MM.1S (cell line): ENCODE data around the gene ARHGEF12.

Experiments
- DNase-seq: peaks from one replicate; pipeline ENCODE4 v3.0.0-alpha.2; 2015
- H2AFZ ChIP-seq: fragments of 300-600 bp; sonication (generic); 2 replicates; pipeline ENCODE4 v1.6.0; 2016; ENCODE audit warnings: antibody characterized with exemption, low read length
- H3F3A ChIP-seq: fragments of 300-600 bp; sonication (generic); 2 replicates; pipeline ENCODE4 v1.6.1; 2016; ENCODE audit warnings: mild to moderate bottlenecking, antibody characterized with exemption, low read length, moderate library complexity, mixed read lengths; ENCODE audit not compliant: insufficient read depth
- H3K27ac ChIP-seq: fragments of 300-600 bp; sonication (generic); 2 replicates; pipeline ENCODE4 v1.5.1; 2016; ENCODE audit warnings: mild to moderate bottlenecking, low read length
- H3K27me3 ChIP-seq: fragments of 300-600 bp; sonication (generic); replicated peaks from 2 replicates; pipeline ENCODE4 v1.6.0; 2016; ENCODE audit warnings: low read length; ENCODE audit not compliant: insufficient read depth
- H3K36me3 ChIP-seq: fragments of 300-600 bp; sonication (generic); replicated peaks from 2 replicates; pipeline ENCODE4 v1.6.1; 2016; ENCODE audit warnings: mild to moderate bottlenecking, low read length, mixed read lengths; ENCODE audit not compliant: insufficient read depth
- H3K4me1 ChIP-seq: fragments of 300-600 bp; sonication (generic); 2 replicates; pipeline ENCODE4 v1.6.1; 2016; ENCODE audit warnings: low read length, mixed read lengths
- H3K4me2 ChIP-seq: fragments of 300-600 bp; sonication (generic); 2 replicates; pipeline ENCODE4 v1.6.0; 2016; ENCODE audit warnings: low read depth, low read length
- H3K4me3 ChIP-seq: fragments of 300-600 bp; sonication (generic); 2 replicates; pipeline ENCODE4 v1.5.1; 2016; ENCODE audit warnings: low read length, mixed read lengths
- H3K79me2 ChIP-seq: fragments of 300-600 bp; sonication (generic); 2 replicates; pipeline ENCODE4 v1.6.1; 2016; ENCODE audit warnings: mixed run types, low read length, mixed read lengths
- H3K9ac ChIP-seq: fragments of 300-600 bp; sonication (generic); 2 replicates; pipeline ENCODE4 v1.6.1; 2016; ENCODE audit warnings: low read length, mixed read lengths
- H3K9me2 ChIP-seq: fragments of 300-600 bp; sonication (generic); replicated peaks from 2 replicates; pipeline ENCODE4 v1.6.1; 2016; ENCODE audit warnings: mild to moderate bottlenecking, low read length, mixed read lengths; ENCODE audit not compliant: insufficient read depth
- H3K9me3 ChIP-seq: fragments of 300-600 bp; sonication (generic); replicated peaks from 2 replicates; pipeline ENCODE4 v1.6.1; 2016; ENCODE audit warnings: mild to moderate bottlenecking, low read length, mixed read lengths; ENCODE audit not compliant: insufficient read depth
- H4K20me1 ChIP-seq: fragments of 300-600 bp; sonication (generic); 2 replicates; pipeline ENCODE4 v1.6.1; 2016; ENCODE audit warnings: mild to moderate bottlenecking, low read length, moderate library complexity, mixed read lengths; ENCODE audit not compliant: insufficient read depth
- CTCF ChIP-seq: fragments of 300-600 bp; sonication (generic); IDR thresholded peaks from 2 replicates; pipeline ENCODE4 v1.5.1; 2016; ENCODE audit warnings: antibody characterized with exemption, low read length, mixed read lengths
- EZH2 ChIP-seq: fragments of 300-600 bp; sonication (generic); optimal IDR thresholded peaks from 2 replicates; pipeline ENCODE3; 2017; ENCODE audit warnings: low read depth, mild to moderate bottlenecking, antibody characterized with exemption, low read length, mixed read lengths
- EZH2phosphoT487 ChIP-seq: fragments of 300-600 bp; sonication (generic); IDR thresholded peaks from 2 replicates; pipeline ENCODE4 v1.6.1; 2018; ENCODE audit warnings: antibody characterized with exemption, low read length

ARHGEF12 gene

GRCh38 chr11:120327311-120327710 lies 8.9 kb upstream of the ARHGEF12 start:
- H4K20me1 ChIP-seq, result no peaks in the 10 kb centered on the region
- no peaks in the 10 kb centered on the region for H3K9me2 ChIP-seq
- H3K4me1 ChIP-seq, result peaks cover 21% of the 10 kb centered on the region
- no peak overlapping the region for H3K4me3 ChIP-seq
- no peak overlapping the region for H2AFZ ChIP-seq
- DNase-seq, result no peak
- H3K4me2 ChIP-seq, result peak overlapping the region; percentile 29
- H3K9ac ChIP-seq, result no peak overlapping the region
- no peaks in the 10 kb centered on the region for H3K27me3 ChIP-seq
- no peaks in the 10 kb centered on the region for H3K9me3 ChIP-seq
- H3F3A ChIP-seq, result peaks cover 12% of the 10 kb centered on the region
- peak overlapping the region; percentile 36; the same call in 1 of the 2 replicates for H3K27ac ChIP-seq
- no peaks in the 10 kb centered on the region for H3K79me2 ChIP-seq
- TF ChIP-seq CTCF (no peak), EZH2phosphoT487 (no peak), EZH2 (no peak)
- H3K36me3 ChIP-seq, result no peaks in the 10 kb centered on the region

- DNase-seq, result no peak
These were observed 6.7 kb upstream of the ARHGEF12 start for GRCh38 chr11:120329556-120329955.

DNA sequence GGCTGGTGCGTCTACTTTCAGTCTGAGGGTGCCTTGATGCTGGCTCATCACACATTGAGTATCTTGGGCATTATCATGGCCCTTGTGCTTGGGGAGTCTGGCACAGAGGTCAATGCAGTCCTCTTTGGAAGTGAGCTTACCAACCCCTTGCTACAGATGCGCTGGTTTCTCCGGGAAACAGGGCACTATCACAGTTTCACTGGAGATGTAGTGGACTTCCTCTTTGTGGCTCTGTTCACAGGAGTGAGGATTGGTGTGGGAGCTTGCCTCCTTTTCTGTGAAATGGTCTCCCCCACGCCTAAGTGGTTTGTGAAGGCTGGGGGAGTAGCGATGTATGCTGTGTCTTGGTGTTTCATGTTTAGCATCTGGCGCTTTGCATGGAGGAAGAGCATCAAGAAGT lies 6.2 kb upstream of the ARHGEF12 start:
- no peaks in the 10 kb centered on the region for H3K9me2 ChIP-seq
- H3K9me3 ChIP-seq, result no peaks in the 10 kb centered on the region
- H4K20me1 ChIP-seq, result no peaks in the 10 kb centered on the region
- no peak overlapping the region for H3K4me2 ChIP-seq
- H3F3A ChIP-seq, result peaks cover 21% of the 10 kb centered on the region
- H3K27me3 ChIP-seq, result no peaks in the 10 kb centered on the region
- H3K4me3 ChIP-seq, result no peak overlapping the region
- peaks cover 40% of the 10 kb centered on the region for H3K4me1 ChIP-seq
- H2AFZ ChIP-seq, result no peak overlapping the region
- no peak for DNase-seq
- H3K79me2 ChIP-seq, result no peaks in the 10 kb centered on the region
- H3K27ac ChIP-seq, result no peak overlapping the region
- no peaks in the 10 kb centered on the region for H3K36me3 ChIP-seq
- no peak overlapping the region for H3K9ac ChIP-seq
- TF ChIP-seq CTCF, result no peak
- no peak for TF ChIP-seq EZH2
- no peak for TF ChIP-seq EZH2phosphoT487

More at GRCh38 chr11:120329556-120329955, 6.7 kb upstream of the ARHGEF12 start:
- H3K36me3 ChIP-seq, result no peaks in the 10 kb centered on the region
- no peaks in the 10 kb centered on the region for H3K79me2 ChIP-seq
- H4K20me1 ChIP-seq, result no peaks in the 10 kb centered on the region
- H3K4me2 ChIP-seq, result no peak overlapping the region
- H3K27me3 ChIP-seq, result no peaks in the 10 kb centered on the region
- peaks cover 40% of the 10 kb centered on the region for H3K4me1 ChIP-seq
- H3K9me3 ChIP-seq, result no peaks in the 10 kb centered on the region
- TF ChIP-seq EZH2phosphoT487 (no peak), EZH2 (no peak), CTCF (no peak)
- no peak overlapping the region for H3K4me3 ChIP-seq
- H3K9ac ChIP-seq, result no peak overlapping the region
- peaks cover 19% of the 10 kb centered on the region for H3F3A ChIP-seq
- H2AFZ ChIP-seq, result no peak overlapping the region
- no peak overlapping the region for H3K27ac ChIP-seq
- H3K9me2 ChIP-seq, result no peaks in the 10 kb centered on the region
